ENCODE results near the gene PRRT2.

PRRT2 gene

DNA sequence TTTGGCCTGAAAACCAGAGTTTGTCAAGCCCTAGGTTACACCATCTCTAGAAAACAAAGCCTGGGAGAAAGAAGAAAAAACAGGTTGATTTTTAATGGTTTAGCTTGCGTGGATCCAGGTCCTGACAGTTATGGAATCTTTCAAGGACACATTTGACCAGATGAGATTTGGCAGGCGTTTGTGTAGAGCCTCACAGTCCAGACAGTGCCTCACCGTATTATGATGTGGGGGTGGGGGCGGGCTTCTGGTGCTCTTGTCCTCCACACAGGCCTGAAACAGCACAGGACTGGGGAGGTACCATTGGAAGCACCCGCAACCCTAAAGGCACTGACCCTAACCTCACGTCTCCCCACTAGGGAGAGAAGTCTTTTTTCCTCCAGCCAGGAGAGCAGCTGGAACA, 27.8 kb downstream of the PRRT2 start:
- DNase-seq (ENCODE audit: low read depth): no peak
- TF ChIP-seq, protein P1, sequence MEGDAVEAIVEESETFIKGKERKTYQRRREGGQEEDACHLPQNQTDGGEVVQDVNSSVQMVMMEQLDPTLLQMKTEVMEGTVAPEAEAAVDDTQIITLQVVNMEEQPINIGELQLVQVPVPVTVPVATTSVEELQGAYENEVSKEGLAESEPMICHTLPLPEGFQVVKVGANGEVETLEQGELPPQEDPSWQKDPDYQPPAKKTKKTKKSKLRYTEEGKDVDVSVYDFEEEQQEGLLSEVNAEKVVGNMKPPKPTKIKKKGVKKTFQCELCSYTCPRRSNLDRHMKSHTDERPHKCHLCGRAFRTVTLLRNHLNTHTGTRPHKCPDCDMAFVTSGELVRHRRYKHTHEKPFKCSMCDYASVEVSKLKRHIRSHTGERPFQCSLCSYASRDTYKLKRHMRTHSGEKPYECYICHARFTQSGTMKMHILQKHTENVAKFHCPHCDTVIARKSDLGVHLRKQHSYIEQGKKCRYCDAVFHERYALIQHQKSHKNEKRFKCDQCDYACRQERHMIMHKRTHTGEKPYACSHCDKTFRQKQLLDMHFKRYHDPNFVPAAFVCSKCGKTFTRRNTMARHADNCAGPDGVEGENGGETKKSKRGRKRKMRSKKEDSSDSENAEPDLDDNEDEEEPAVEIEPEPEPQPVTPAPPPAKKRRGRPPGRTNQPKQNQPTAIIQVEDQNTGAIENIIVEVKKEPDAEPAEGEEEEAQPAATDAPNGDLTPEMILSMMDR (IDR thresholded peaks at IDR 0.05; ENCODE audit: insufficient read depth, low read depth, low read length, missing control alignments): no peak
- no peak overlapping the region for H3K4me3 ChIP-seq (ENCODE audit: low read depth, low read length)

DNA sequence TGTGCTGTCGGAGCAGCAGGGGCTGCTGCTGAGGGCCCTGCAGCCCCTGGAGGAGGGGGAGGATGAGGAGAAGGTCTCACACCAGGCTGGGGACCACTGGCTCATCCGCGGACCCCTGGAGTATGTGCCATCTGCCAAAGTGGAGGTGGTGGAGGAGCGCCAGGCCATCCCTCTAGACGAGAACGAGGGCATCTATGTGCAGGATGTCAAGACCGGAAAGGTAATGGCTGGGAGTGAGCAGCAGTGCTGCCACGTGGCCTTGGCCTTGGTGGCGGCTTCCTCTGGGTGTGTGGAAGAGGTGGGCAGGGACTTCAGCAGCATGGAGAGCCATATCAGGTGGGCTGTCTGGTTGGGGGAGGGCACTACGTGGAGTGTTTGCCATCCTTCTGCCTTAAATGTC, 28.2 kb downstream of the PRRT2 start:
- no peak for DNase-seq (ENCODE audit: low read depth)
- TF ChIP-seq, protein P1 (IDR thresholded peaks at IDR 0.05; ENCODE audit: insufficient read depth, low read depth, low read length, missing control alignments): no peak

DNA sequence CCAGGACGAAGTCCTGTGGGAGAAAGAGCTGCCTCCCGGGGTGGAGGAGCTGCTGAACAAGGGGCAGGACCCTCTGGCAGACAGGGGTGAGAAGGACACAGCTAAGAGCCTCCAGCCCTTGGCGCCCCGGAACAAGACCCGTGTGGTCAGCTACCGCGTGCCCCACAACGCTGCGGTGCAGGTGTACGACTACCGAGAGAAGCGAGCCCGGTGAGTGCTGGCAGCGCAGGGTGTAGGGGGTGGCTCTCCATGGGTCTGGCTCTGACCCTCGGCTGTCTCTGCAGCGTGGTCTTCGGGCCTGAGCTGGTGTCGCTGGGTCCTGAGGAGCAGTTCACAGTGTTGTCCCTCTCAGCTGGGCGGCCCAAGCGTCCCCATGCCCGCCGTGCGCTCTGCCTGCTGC, 29.6 kb downstream of the PRRT2 start:
- H3K4me3 ChIP-seq (ENCODE audit: low read depth, low read length): no peak overlapping the region
- TF ChIP-seq, protein P1 (IDR thresholded peaks at IDR 0.05; ENCODE audit: insufficient read depth, low read depth, low read length, missing control alignments): no peak
- DNase-seq (ENCODE audit: low read depth): no peak

More for the DNA sequence above, 28.2 kb downstream of the PRRT2 start:
- no peak overlapping the region for H3K4me3 ChIP-seq (ENCODE audit: low read depth, low read length)

DNA sequence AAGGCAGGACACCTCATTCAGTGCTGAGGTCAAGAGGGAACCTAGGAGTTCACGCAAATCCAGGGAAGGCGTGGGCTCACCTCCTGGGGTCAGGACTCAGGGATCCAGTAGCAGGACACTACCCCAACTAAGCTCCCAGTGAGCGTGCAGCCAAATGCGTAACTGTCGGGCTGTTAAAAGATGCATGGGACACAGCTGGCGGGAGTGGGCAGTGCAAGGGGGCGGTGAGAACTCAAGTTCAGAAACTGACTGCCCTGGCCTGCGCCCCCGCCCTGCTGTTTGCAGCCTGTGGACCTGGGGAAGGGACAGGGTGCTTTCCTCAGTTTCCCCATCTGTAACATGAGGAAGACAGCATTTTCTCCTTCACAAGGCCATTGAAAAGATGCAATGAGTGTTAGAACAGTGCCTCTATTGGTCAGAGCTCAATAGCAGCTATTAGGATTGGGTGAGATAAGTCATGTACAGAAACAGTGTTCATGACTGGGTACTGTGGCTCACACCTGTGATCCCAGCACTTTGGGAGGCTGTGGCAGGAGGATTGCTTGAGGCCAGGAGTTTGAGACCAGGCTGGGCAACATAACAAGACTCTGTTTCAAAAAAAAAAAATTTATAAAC, 30.8 kb downstream of the PRRT2 start:
- DNase-seq (ENCODE audit: low read depth): no peak
- TF ChIP-seq, protein P1 (IDR thresholded peaks at IDR 0.05; ENCODE audit: insufficient read depth, low read depth, low read length, missing control alignments): no peak
- H3K4me3 ChIP-seq (ENCODE audit: low read depth, low read length): no peak overlapping the region

DNA sequence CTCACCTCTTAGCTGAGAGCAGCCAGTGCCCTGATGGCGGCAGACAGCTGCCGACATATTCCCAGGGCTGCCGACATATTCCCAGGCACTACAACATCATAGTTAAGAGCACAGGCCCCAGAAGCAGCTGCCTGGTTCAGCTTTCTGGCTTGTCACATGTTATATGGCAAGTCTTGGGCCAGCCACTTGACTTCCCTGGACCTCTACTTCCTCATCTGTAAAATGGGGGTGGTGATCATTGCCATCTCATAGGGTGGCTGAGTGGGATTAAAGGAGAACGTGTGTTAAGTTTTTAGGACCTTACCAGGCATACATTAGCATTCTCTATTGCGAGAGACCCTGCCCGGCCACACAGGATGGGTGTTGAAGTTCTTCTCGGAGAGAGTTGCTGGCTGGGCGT, 31.9 kb downstream of the PRRT2 start:
- no peak overlapping the region for H3K4me3 ChIP-seq (ENCODE audit: low read depth, low read length)
- no peak for DNase-seq (ENCODE audit: low read depth)

DNA sequence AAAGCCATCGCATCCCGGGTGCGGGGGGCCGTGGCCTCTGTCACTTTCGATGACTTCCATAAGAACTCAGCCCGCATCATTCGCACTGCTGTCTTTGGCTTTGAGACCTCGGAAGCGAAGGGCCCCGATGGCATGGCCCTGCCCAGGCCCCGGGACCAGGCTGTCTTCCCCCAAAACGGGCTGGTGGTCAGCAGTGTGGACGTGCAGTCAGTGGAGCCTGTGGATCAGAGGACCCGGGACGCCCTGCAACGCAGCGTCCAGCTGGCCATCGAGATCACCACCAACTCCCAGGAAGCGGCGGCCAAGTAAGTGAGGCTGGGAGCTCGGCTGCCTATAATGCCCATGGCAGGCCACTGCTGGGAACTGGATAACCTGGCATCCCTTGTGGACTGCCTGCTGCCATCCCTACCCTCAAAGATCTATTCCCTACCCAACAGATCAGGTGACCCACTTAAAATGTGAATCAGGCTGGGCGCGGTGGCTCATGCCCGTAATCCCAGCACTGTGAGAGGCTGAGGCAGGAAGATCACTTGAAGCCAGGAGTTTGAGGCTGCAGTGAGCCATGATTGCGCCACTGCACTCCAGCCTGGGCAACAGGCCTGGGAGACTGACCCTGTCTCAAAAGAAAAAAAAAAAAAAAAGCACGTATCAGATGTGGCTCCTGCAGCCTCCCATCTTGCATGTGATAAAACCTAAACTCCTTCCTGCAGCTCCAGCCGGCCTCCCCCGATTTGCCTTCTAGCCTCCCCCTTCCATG, 32.8 kb downstream of the PRRT2 start:
- TF ChIP-seq, protein P1 (IDR thresholded peaks at IDR 0.05; ENCODE audit: insufficient read depth, low read depth, low read length, missing control alignments): no peak
- H3K4me3 ChIP-seq (ENCODE audit: low read depth, low read length): no peak overlapping the region
- DNase-seq (ENCODE audit: low read depth): no peak

More for the DNA sequence above, 31.9 kb downstream of the PRRT2 start:
- TF ChIP-seq, protein P1 (IDR thresholded peaks at IDR 0.05; ENCODE audit: insufficient read depth, low read depth, low read length, missing control alignments): no peak
